HG03280 (cell line): Measurements from ENCODE around the gene ALK.

Source experiments
- ATAC-seq: cut with Tn5 transposase; IDR thresholded peaks from one replicate; pipeline ENCODE4 v1.9.1; 2021; ENCODE audit warnings: mild to moderate bottlenecking, moderate library complexity; ENCODE audit not compliant: unreplicated experiment

The ALK gene

GRCh38 chr2:29799628-29800027 lies 121.8 kb downstream of the ALK start:
- ATAC-seq = no peak

- ATAC-seq = no peak
These were observed 123.5 kb downstream of the ALK start for GRCh38 chr2:29797916-29798315.

- ATAC-seq = no peak
These were observed 124.9 kb downstream of the ALK start for GRCh38 chr2:29796446-29796845.

- no peak for ATAC-seq
These were observed 131.4 kb downstream of the ALK start for GRCh38 chr2:29789911-29790485.

GRCh38 chr2:29787473-29788465 lies 133.6 kb downstream of the ALK start:
- ATAC-seq = no peak

- ATAC-seq = no peak
These were observed 135.0 kb downstream of the ALK start for GRCh38 chr2:29786361-29786760.

- ATAC-seq = no peak
These were observed 137.7 kb downstream of the ALK start for GRCh38 chr2:29783666-29784065.

GRCh38 chr2:29782549-29783458 lies 138.6 kb downstream of the ALK start:
- ATAC-seq = no peak

- ATAC-seq = no peak
These were observed 139.3 kb downstream of the ALK start for GRCh38 chr2:29782087-29782486.

GRCh38 chr2:29780906-29781305 lies 140.5 kb downstream of the ALK start:
- ATAC-seq = no peak

GRCh38 chr2:29777161-29777560 lies 144.2 kb downstream of the ALK start:
- ATAC-seq = no peak

GRCh38 chr2:29776406-29776805 lies 145.0 kb downstream of the ALK start:
- ATAC-seq = no peak

GRCh38 chr2:29775937-29776336 lies 145.4 kb downstream of the ALK start:
- no peak for ATAC-seq

GRCh38 chr2:29774624-29775023 lies 146.8 kb downstream of the ALK start:
- ATAC-seq = no peak

- ATAC-seq = no peak
These were observed 150.5 kb downstream of the ALK start for GRCh38 chr2:29770846-29771245.

GRCh38 chr2:29769847-29770246 lies 151.5 kb downstream of the ALK start:
- no peak for ATAC-seq

GRCh38 chr2:29767606-29768335 lies 153.6 kb downstream of the ALK start:
- ATAC-seq = no peak

- no peak for ATAC-seq
These were observed 155.2 kb downstream of the ALK start for GRCh38 chr2:29766191-29766590.

- no peak for ATAC-seq
These were observed 155.7 kb downstream of the ALK start for GRCh38 chr2:29765721-29766120.

GRCh38 chr2:29763371-29763770 lies 158.0 kb downstream of the ALK start:
- ATAC-seq = no peak

GRCh38 chr2:29762239-29762638 lies 159.1 kb downstream of the ALK start:
- ATAC-seq = no peak
